Stimulated activated CD8-positive, alpha-beta memory T cell treated with anti-CD3 and anti-CD28 coated beads, Interleukin-4, amount 100 ng/mL, for 48 hours (primary cell): ENCODE data around the gene PPP4C.
"Not testable (repeated sequence)": the region's sequence is repeated elsewhere in the genome, so short reads cannot be mapped to it uniquely, and the experiment has no call there.

ENCODE experiments used
- DNase-seq: peaks from one replicate; pipeline ENCODE4 v3.0.0-alpha.2; 2020

PPP4C gene

GRCh38 chr16:30104090-30104489 lies 28.3 kb downstream of the PPP4C start:
- no peak for DNase-seq

GRCh38 chr16:30104492-30104891 lies 28.7 kb downstream of the PPP4C start:
- DNase-seq: no peak

- DNase-seq: no peak
Measured at GRCh38 chr16:30108059-30108850, 32.5 kb downstream of the PPP4C start.

GRCh38 chr16:30110661-30111060 lies 34.9 kb downstream of the PPP4C start:
- DNase-seq: no peak

GRCh38 chr16:30112197-30113030 lies 36.6 kb downstream of the PPP4C start:
- DNase-seq: peak; percentile 86

GRCh38 chr16:30113031-30113710 lies 37.4 kb downstream of the PPP4C start, which contains the start of gene GDPD3:
GDPD3 (minus strand) TSS chr16:30113537; CDS start chr16:30113478, 59 bp downstream.
- DNase-seq: no peak

- no peak for DNase-seq
Measured at GRCh38 chr16:30113711-30114333, 38.0 kb downstream of the PPP4C start.

GRCh38 chr16:30114411-30114810 lies 38.6 kb downstream of the PPP4C start:
- no peak for DNase-seq

GRCh38 chr16:30114833-30115232 lies 39.0 kb downstream of the PPP4C start:
- DNase-seq: not testable (repeated sequence)

- DNase-seq: no peak
Measured at GRCh38 chr16:30115238-30115637, 39.4 kb downstream of the PPP4C start.

GRCh38 chr16:30116291-30117207 lies 40.8 kb downstream of the PPP4C start:
- DNase-seq: no peak

- no peak for DNase-seq
Measured at GRCh38 chr16:30117768-30118167, 42.0 kb downstream of the PPP4C start.

GRCh38 chr16:30119428-30119827 lies 43.6 kb downstream of the PPP4C start:
- no peak for DNase-seq

- DNase-seq: no peak
Measured at GRCh38 chr16:30120340-30121105, 44.7 kb downstream of the PPP4C start.

- no peak for DNase-seq
Measured at GRCh38 chr16:30121741-30122571, 46.2 kb downstream of the PPP4C start.

- DNase-seq: peak; percentile 38
Measured at GRCh38 chr16:30122604-30123160, 46.9 kb downstream of the PPP4C start.

GRCh38 chr16:30124985-30125379 lies 49.2 kb downstream of the PPP4C start:
- no peak for DNase-seq

- DNase-seq: not testable (repeated sequence)
Measured at GRCh38 chr16:30125690-30126089, 49.9 kb downstream of the PPP4C start.

- no peak for DNase-seq
Measured at GRCh38 chr16:30127993-30128392, 52.2 kb downstream of the PPP4C start.
